ENCODE results near the gene DDAH2.

DNA sequence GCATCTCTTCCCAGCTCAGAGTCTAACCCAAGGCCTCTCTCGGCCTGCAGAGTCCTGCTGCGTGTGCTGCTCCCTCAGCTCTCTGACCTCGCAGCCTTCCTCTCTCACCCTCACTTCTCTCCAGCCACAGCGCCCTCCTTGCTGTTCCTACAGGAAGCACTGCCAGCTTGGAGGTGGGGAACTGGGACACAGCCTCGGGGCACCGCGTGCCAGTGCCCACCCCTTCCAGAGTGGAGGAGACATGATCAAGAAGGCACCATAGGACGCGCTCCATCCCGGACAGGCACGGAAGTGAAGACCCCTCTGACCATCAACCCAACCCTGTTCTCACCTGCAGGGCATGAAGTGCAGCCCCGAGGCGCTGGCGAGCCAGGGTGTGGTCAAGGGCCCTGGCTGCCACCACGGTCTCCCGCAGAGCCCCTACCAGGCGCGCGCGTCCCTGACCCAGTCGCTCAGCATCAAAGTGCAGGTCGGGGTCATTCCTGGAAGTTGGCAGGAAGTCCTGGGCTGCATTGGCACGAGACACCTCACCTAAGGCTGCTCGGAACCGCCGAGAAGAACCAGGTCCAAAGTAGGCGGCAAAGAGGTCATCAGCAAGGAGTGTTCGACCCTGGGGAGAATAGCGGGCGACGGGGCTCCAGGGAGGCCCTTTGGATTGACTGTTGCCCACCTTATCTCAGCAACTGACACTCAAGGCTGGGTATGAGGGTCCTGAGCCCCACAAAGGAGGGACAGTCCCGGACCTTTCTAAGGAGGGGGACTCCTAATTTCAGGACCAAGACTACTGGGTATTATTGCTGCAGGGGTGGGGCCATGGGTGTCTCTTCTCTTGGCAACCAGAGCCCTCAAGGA, 46.8 kb upstream of the DDAH2 start:
- TF ChIP-seq POLR2A (IDR thresholded peaks at IDR 0.05): no peak
- TF ChIP-seq, protein P1, sequence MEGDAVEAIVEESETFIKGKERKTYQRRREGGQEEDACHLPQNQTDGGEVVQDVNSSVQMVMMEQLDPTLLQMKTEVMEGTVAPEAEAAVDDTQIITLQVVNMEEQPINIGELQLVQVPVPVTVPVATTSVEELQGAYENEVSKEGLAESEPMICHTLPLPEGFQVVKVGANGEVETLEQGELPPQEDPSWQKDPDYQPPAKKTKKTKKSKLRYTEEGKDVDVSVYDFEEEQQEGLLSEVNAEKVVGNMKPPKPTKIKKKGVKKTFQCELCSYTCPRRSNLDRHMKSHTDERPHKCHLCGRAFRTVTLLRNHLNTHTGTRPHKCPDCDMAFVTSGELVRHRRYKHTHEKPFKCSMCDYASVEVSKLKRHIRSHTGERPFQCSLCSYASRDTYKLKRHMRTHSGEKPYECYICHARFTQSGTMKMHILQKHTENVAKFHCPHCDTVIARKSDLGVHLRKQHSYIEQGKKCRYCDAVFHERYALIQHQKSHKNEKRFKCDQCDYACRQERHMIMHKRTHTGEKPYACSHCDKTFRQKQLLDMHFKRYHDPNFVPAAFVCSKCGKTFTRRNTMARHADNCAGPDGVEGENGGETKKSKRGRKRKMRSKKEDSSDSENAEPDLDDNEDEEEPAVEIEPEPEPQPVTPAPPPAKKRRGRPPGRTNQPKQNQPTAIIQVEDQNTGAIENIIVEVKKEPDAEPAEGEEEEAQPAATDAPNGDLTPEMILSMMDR (IDR thresholded peaks at IDR 0.05): no peak

Measured in prostate gland (tissue), 2 donors.